Trophoblast cell (in vitro differentiated cells and primary cell): ENCODE data around the gene MED29.

Experiments
- DNase-seq, 2 donors: peaks; one replicate each; pipeline ENCODE4 v3.0.0-alpha.2; 2016
- H2AFZ ChIP-seq: 2 replicates; pipeline ENCODE4 v1.6.1; 2013; ENCODE audit warnings: low read length, moderate library complexity, mild to moderate bottlenecking; ENCODE audit not compliant: insufficient read depth, poor library complexity
- H2AK5ac ChIP-seq: 2 replicates; pipeline ENCODE4 v1.6.1; 2013; ENCODE audit warnings: mild to moderate bottlenecking, low read length
- H2BK120ac ChIP-seq: 2 replicates; pipeline ENCODE4 v1.6.1; 2013; ENCODE audit warnings: low read length, mild to moderate bottlenecking, moderate library complexity; ENCODE audit not compliant: insufficient read depth, poor library complexity
- H2BK12ac ChIP-seq: 2 replicates; pipeline ENCODE4 v1.6.1; 2013; ENCODE audit warnings: mild to moderate bottlenecking, low read length, moderate library complexity
- H2BK5ac ChIP-seq: 2 replicates; pipeline ENCODE4 v1.6.1; 2013; ENCODE audit warnings: low read length, low read depth, moderate library complexity, mild to moderate bottlenecking; ENCODE audit not compliant: poor library complexity
- H3K14ac ChIP-seq: 2 replicates; pipeline ENCODE4 v1.6.1; 2013; ENCODE audit warnings: mild to moderate bottlenecking, low read length
- H3K18ac ChIP-seq: 2 replicates; pipeline ENCODE4 v1.6.1; 2013; ENCODE audit warnings: mild to moderate bottlenecking, low read length
- H3K23ac ChIP-seq: 2 replicates; pipeline ENCODE4 v1.6.1; 2013; ENCODE audit warnings: low read length
- H3K27ac ChIP-seq: 2 replicates; pipeline ENCODE4 v1.5.1; 2013; ENCODE audit warnings: low read depth, mild to moderate bottlenecking, inconsistent platforms, low read length, moderate library complexity
- H3K27me3 ChIP-seq: 2 replicates; pipeline ENCODE4 v1.6.1; 2013; ENCODE audit warnings: inconsistent platforms, mild to moderate bottlenecking, low read length, moderate library complexity; ENCODE audit not compliant: insufficient read depth
- H3K36me3 ChIP-seq, 2 experiments: 1 replicate in 1 of 2; 2 replicates in 1 of 2; pipeline ENCODE4 v1.6.1; 2013; ENCODE audit warnings: low read length in 2 of 2, mild to moderate bottlenecking in 2 of 2, moderate library complexity in 1 of 2; ENCODE audit not compliant: insufficient read depth in 2 of 2, control insufficient read depth in 1 of 2
- H3K4ac ChIP-seq: 2 replicates; pipeline ENCODE4 v1.6.1; 2013; ENCODE audit warnings: low read depth, mild to moderate bottlenecking, low read length, moderate library complexity
- H3K4me1 ChIP-seq, 2 experiments: 1 replicate in 1 of 2; 2 replicates in 1 of 2; pipeline ENCODE4 v1.6.1; 2013; ENCODE audit warnings: low read length in 2 of 2, mild to moderate bottlenecking in 2 of 2, moderate library complexity in 1 of 2; ENCODE audit not compliant: insufficient read depth in 2 of 2, control insufficient read depth in 1 of 2
- H3K4me2 ChIP-seq: 2 replicates; pipeline ENCODE4 v1.6.1; 2013; ENCODE audit warnings: inconsistent platforms, mild to moderate bottlenecking, low read length, moderate library complexity
- H3K4me3 ChIP-seq: 2 replicates; pipeline ENCODE4 v1.5.1; 2013; ENCODE audit warnings: mild to moderate bottlenecking, low read depth, low read length, inconsistent platforms
- H3K79me1 ChIP-seq: one replicate; pipeline ENCODE4 v1.6.1; 2013; ENCODE audit warnings: low read length
- H3K79me2 ChIP-seq: 2 replicates; pipeline ENCODE4 v1.6.1; 2013; ENCODE audit warnings: low read length, mild to moderate bottlenecking; ENCODE audit not compliant: control insufficient read depth, insufficient read depth, poor library complexity
- H3K9ac ChIP-seq: 2 replicates; pipeline ENCODE4 v1.6.1; 2013; ENCODE audit warnings: mild to moderate bottlenecking, low read length
- H3K9me3 ChIP-seq: 2 replicates; pipeline ENCODE4 v1.6.1; 2013; ENCODE audit warnings: low read depth, mild to moderate bottlenecking, control low read depth, inconsistent platforms, low read length; ENCODE audit not compliant: insufficient read depth
- H4K12ac ChIP-seq: 2 replicates; pipeline ENCODE4 v1.6.1; 2013; ENCODE audit warnings: low read depth, mild to moderate bottlenecking, low read length, moderate library complexity
- H4K8ac ChIP-seq: 2 replicates; pipeline ENCODE4 v1.6.1; 2013; ENCODE audit warnings: low read depth, mild to moderate bottlenecking, low read length, moderate library complexity
- H4K91ac ChIP-seq: one replicate; pipeline ENCODE4 v1.6.1; 2013; ENCODE audit warnings: low read depth, mild to moderate bottlenecking, low read length, moderate library complexity
- WGBS: extraction: QIAGEN DNeasy Blood & Tissue Kit; methylation state at CpG from one replicate; pipeline ENCODE4 v1.1.7; 2013; ENCODE audit warnings: missing lambda C conversion rate; ENCODE audit not compliant: insufficient read length, insufficient coverage; ENCODE audit errors: extremely low coverage; 5-methylcytosine and 5-hydroxymethylcytosine counted together

The MED29 gene

DNA sequence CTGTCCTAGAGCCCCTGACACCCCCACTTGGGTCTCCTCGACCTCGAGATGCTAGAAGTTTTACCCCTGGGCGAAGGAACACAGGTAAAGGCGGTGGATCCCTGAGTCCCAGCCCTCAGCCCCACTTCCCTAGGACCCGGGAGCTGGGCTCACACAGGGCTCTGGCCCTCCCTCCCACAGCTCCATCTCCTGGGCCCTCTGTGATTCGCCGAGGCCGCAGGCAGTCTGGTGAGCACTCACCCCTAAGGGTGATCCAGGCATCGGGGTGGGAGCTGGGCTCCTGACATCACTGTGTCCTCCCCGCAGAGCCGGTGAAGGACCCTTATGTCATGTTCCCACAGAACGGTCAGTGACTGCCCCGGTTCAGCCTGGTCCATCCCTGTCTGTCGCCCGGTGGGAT, 29.6 kb downstream of the MED29 start:
- Histone ChIP-seq H3K79me1 (no peaks in the 10 kb centered on the region), H2AK5ac (no peak overlapping the region), H2BK5ac (no peak overlapping the region), H2AFZ (no peak overlapping the region), H3K9me3 (peaks cover 5% of the 10 kb centered on the region), H3K9ac (no peak overlapping the region), H3K18ac (no peak overlapping the region), H3K14ac (no peak overlapping the region), H3K4me2 (no peak overlapping the region), H3K4me3 (no peak overlapping the region), H4K91ac (no peak overlapping the region), H4K12ac (no peak overlapping the region), H3K79me2 (no peaks in the 10 kb centered on the region), H2BK120ac (no peak overlapping the region), H4K8ac (no peak overlapping the region), H3K4me1 (no peaks in the 10 kb centered on the region), H3K27ac (no peak overlapping the region), H3K23ac (no peak overlapping the region), H3K4ac (no peak overlapping the region), H3K27me3 (no peaks in the 10 kb centered on the region), H2BK12ac (no peak overlapping the region), H3K36me3 (peaks cover 88% of the 10 kb centered on the region in 2 experiments)
- WGBS: no CpG with 5 or more reads among the region's 15 CpGs
- no peak for DNase-seq

DNA sequence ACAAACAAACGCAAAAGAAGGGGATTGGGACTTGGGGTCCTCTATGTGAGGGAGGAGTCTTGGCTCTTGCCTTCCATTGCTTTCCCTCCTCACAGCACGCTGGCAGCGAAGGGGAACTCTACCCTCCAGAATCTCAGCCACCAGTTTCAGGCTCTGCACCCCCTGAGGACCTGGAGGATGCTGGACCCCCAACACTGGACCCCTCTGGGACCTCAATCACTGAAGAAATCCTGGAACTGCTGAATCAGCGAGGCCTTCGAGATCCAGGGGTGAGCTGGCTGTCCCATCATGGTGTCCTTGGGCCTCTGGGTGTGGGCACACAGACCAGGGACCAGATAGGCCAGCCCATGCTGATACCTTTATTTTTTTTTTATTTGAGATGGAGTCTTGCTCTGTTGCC, 30.8 kb downstream of the MED29 start:
- no peak overlapping the region for H4K12ac ChIP-seq
- H3K9ac ChIP-seq: no peak overlapping the region
- H3K27ac ChIP-seq: no peak overlapping the region
- no peak overlapping the region for H2BK5ac ChIP-seq
- no peak for DNase-seq
- H3K79me2 ChIP-seq: no peaks in the 10 kb centered on the region
- H3K4ac ChIP-seq: no peak overlapping the region
- H3K9me3 ChIP-seq: peaks cover 5% of the 10 kb centered on the region
- H2BK12ac ChIP-seq: no peak overlapping the region
- no peak overlapping the region for H4K8ac ChIP-seq
- H3K4me1 ChIP-seq: no peaks in the 10 kb centered on the region
- H3K14ac ChIP-seq: no peak overlapping the region
- H2AFZ ChIP-seq: no peak overlapping the region
- no peak overlapping the region for H3K4me3 ChIP-seq
- H3K79me1 ChIP-seq: no peaks in the 10 kb centered on the region
- no peak overlapping the region for H2BK120ac ChIP-seq
- no CpG with 5 or more reads among the region's 5 CpGs for WGBS
- H3K36me3 ChIP-seq: peaks cover 76 to 77% of the 10 kb centered on the region in 2 experiments
- H2AK5ac ChIP-seq: no peak overlapping the region
- no peak overlapping the region for H4K91ac ChIP-seq
- no peaks in the 10 kb centered on the region for H3K27me3 ChIP-seq
- no peak overlapping the region for H3K4me2 ChIP-seq
- H3K18ac ChIP-seq: no peak overlapping the region
- H3K23ac ChIP-seq: no peak overlapping the region

DNA sequence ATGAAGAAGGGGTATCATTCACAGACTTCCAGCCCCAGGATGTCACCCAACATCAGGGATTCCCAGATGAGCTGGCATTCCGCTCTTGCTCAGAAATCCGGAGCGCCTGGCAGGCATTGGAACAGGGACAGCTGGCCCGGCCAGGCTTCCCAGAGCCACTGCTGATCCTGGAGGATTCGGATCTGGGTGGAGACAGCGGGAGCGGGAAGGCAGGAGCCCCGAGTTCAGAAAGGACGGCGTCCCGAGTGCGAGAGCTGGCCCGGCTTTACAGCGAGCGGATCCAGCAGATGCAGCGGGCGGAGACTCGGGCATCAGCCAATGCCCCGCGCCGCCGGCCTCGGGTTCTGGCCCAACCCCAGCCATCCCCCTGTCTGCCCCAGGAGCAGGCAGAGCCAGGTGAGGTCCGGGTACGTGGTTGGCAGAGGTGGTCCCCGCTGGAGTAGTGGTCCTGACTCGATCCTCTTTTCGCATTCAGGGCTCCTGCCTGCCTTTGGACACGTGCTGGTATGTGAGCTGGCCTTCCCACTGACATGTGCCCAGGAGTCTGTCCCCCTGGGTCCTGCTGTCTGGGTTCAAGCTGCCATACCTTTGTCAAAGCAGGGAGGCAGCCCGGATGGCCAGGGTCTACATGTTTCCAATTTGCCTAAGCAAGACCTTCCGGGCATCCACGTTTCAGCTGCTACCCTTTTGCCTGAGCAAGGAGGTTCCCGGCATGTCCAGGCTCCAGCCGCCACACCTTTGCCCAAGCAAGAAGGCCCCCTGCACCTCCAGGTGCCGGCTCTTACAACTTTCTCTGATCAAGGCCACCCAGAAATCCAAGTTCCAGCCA, 32.3 kb downstream of the MED29 start:
- no peak for DNase-seq
- Histone ChIP-seq H3K27ac (no peak overlapping the region), H3K14ac (no peak overlapping the region), H2BK12ac (no peak overlapping the region), H3K4ac (no peak overlapping the region), H3K4me3 (no peak overlapping the region), H2AFZ (no peak overlapping the region), H3K23ac (no peak overlapping the region), H4K12ac (no peak overlapping the region), H3K9me3 (peaks cover 5% of the 10 kb centered on the region), H3K79me1 (peaks cover 5% of the 10 kb centered on the region), H3K27me3 (no peaks in the 10 kb centered on the region), H2BK5ac (no peak overlapping the region), H4K8ac (no peak overlapping the region), H2AK5ac (no peak overlapping the region), H3K4me2 (no peak overlapping the region), H3K18ac (no peak overlapping the region), H4K91ac (no peak overlapping the region), H3K9ac (no peak overlapping the region), H2BK120ac (no peak overlapping the region), H3K36me3 (peaks cover 64% of the 10 kb centered on the region in 2 experiments), H3K4me1 (peaks cover 6 to 7% of the 10 kb centered on the region in 2 experiments), H3K79me2 (no peaks in the 10 kb centered on the region)
- WGBS: no CpG with 5 or more reads among the region's 35 CpGs

DNA sequence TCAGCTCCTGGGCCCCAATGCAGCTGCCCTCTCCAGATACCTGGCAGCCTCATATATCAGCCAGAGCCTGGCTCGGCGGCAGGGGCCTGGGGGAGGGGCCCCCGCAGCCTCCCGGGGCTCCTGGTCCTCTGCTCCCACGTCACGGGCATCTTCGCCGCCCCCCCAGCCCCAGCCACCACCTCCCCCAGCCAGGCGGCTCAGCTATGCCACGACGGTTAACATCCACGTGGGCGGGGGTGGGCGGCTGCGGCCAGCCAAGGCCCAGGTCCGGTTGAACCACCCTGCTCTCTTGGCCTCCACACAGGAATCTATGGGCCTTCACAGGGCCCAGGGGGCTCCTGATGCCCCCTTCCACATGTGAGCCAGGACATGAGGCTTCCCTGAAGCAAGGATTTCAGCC, 33.8 kb downstream of the MED29 start:
- Histone ChIP-seq H3K4ac (no peak overlapping the region), H3K23ac (no peak overlapping the region), H3K4me3 (no peak overlapping the region), H4K8ac (no peak overlapping the region), H2AK5ac (no peak overlapping the region), H3K27ac (no peak overlapping the region), H4K91ac (no peak overlapping the region), H3K18ac (no peak overlapping the region), H3K9me3 (peaks cover 5% of the 10 kb centered on the region), H3K14ac (no peak overlapping the region), H4K12ac (no peak overlapping the region), H3K9ac (no peak overlapping the region), H3K79me1 (peaks cover 10% of the 10 kb centered on the region), H3K79me2 (no peaks in the 10 kb centered on the region), H2BK120ac (no peak overlapping the region), H2BK12ac (no peak overlapping the region), H2BK5ac (no peak overlapping the region), H3K27me3 (no peaks in the 10 kb centered on the region), H3K4me1 (peaks cover 13% of the 10 kb centered on the region in 2 experiments), H3K4me2 (no peak overlapping the region), H3K36me3 (peaks cover 51 to 55% of the 10 kb centered on the region in 2 experiments), H2AFZ (no peak overlapping the region)
- DNase-seq: no peak
- WGBS: no CpG with 5 or more reads among the region's 16 CpGs
